SK-N-SH (cell line): Measurements from ENCODE around the gene DNMBP.

Experiments
- CTCF ChIP-seq: fragments of 200-600 bp; sonication (generic); IDR thresholded peaks from 2 replicates; pipeline ENCODE4 v1.6.1; 2017; ENCODE audit warnings: antibody characterized with exemption, mild to moderate bottlenecking, moderate library complexity
- GABPA ChIP-seq: IDR thresholded peaks from 2 replicates; pipeline ENCODE4 v1.4.0; 2012; ENCODE audit warnings: low read depth, mild to moderate bottlenecking
- MAX ChIP-seq: IDR thresholded peaks from 2 replicates; pipeline ENCODE4 v1.4.0; 2012; ENCODE audit warnings: low read depth
- PBX3 ChIP-seq: IDR thresholded peaks from 2 replicates; pipeline ENCODE4; 2012
- POLR2AphosphoS5 ChIP-seq: IDR thresholded peaks from 2 replicates; pipeline ENCODE4 v1.6.1; 2012; ENCODE audit warnings: low read depth, low read length
- RCOR1 ChIP-seq: fragments of 150-350 bp; IDR thresholded peaks from 2 replicates; pipeline ENCODE4 v1.6.1; 2017; ENCODE audit warnings: antibody characterized with exemption, low read length
- TEAD4 ChIP-seq: IDR thresholded peaks from 2 replicates; pipeline ENCODE4 v1.4.0; 2012; ENCODE audit warnings: mild to moderate bottlenecking, borderline replicate concordance; ENCODE audit not compliant: insufficient read depth
- YY1 ChIP-seq: IDR thresholded peaks from 2 replicates; pipeline ENCODE4 v1.4.0; 2012; ENCODE audit warnings: low read depth, mild to moderate bottlenecking

DNA sequence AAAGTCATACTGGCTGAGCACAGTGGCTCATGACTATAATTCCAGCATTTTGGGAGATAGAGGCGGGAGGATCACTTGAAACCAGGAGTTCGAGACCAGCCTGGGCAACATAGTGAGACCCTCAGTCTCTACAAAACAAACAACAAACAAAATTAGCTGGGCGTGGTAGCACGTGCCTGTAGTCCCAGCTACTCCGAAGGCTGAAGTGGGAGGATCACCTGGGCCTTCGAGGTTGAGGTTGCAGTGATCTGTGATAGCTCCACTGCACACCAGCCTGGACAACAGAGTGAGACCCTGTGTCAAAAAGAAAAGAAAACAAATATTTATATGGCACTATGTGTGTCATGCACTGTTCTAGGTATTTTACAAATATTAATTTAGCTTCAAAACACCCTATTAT, 94.3 kb downstream of the DNMBP start:
- TF ChIP-seq MAX (no peak), GABPA (no peak), POLR2AphosphoS5 (no peak), YY1 (no peak), RCOR1 (no peak), CTCF (no peak), PBX3 (no peak), TEAD4 (no peak)
